ENCODE data around the gene FAM117B. TPM values are rescaled to one million over a fixed set of nuclear protein-coding genes. Genes with fewer than 3 reads are reported as not detected.
A peak's percentile ranks its signal among the peaks of the same experiment; 100 is the strongest.

Gene FAM117B
- polyA plus RNA-seq, 3 donors from 2014 or later: 2.2 to 4.7 (median 3.3) TPM

DNA sequence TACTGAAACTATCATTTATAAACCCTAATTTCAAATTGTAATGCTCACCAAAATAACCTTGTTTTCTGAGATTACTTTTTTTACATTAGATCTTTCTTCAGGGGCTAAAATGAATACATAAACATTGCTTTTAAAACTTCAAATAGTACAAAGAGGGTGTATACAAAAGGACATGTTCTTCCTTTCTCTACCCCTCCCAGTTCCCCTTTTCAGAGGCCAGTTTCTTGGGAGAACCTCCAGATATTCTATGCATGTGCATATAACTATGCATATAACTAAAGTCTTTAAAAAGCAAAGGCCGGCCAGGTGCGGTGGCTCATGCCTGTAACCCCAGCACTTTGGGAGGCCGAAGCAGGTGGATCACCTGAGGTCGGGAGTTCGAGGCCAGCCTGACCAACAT lies 10.6 kb upstream of the FAM117B start:
- H3K9me3 Mint-ChIP-seq: no peaks in the 10 kb centered on the region
- H3K4me3 Mint-ChIP-seq: no peak overlapping the region
- H3K4me1 Mint-ChIP-seq: no peaks in the 10 kb centered on the region
- peaks cover 0 to 3% (median 2%) of the 10 kb centered on the region in 3 donors for H3K27me3 Mint-ChIP-seq (ENCODE audit: low read depth in 3 of 3)
- no peaks in the 10 kb centered on the region for H3K36me3 Mint-ChIP-seq
- DNase-seq: no peak
- no peak overlapping the region for H3K27ac Mint-ChIP-seq

DNA sequence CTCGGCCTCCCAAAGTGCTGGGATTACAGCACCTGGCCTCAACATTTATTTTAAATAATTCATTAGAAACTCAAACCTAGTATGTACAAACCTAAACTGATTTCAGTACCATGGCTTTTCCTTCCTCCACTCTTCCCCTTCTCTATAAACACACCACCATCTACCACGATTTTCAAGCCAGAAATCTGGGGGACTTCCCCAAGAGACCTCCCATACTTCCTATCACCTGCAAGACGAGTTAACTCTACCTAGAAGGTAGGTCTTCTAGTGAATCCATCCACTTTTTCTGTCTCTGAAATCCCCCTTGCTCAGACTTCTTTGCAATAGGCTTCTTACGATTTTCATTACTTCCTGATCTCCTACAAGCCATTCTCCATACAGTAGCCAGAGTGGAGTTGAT lies 7.7 kb upstream of the FAM117B start:
- H3K27me3 Mint-ChIP-seq (ENCODE audit: low read depth in 3 of 3): peaks cover 0 to 3% (median 2%) of the 10 kb centered on the region in 3 donors
- no peak for DNase-seq
- no peak overlapping the region for H3K4me3 Mint-ChIP-seq
- H3K36me3 Mint-ChIP-seq: no peaks in the 10 kb centered on the region
- no peaks in the 10 kb centered on the region for H3K9me3 Mint-ChIP-seq
- H3K4me1 Mint-ChIP-seq: no peaks in the 10 kb centered on the region
- H3K27ac Mint-ChIP-seq: no peak overlapping the region

DNA sequence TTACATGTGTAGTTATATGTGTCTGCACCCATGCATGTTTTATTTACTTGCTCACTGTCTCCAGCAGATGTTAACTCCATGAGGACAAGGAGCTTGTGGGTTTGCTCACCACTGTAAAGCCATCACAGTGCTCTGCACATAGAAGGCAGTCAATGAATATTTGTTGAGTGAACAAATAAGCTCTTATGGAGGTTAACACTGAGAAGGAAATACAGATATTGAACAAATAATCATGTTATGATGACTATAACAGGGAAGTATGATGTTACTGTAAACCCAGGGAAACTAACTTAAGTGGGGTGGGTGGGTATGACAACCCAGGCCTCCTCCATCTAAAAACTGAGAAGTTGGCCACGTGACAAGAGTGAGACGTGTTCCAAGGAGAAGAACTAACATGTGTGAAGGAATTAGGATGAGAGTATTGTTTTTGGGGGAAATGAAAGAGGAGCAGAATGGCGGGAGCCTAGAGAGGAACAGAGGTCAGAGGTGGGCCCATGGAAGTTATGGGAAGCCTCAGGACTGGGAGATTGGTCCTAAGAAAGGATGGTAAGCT lies 6.0 kb upstream of the FAM117B start:
- Mint-ChIP-seq H3K4me3 (no peak overlapping the region), H3K27me3 (ENCODE audit: low read depth in 3 of 3) (no peaks in the 10 kb centered on the region), H3K36me3 (no peaks in the 10 kb centered on the region), H3K27ac (no peak overlapping the region), H3K9me3 (no peaks in the 10 kb centered on the region), H3K4me1 (peaks cover under 1 to 2% of the 10 kb centered on the region in 2 donors)
- DNase-seq: no peak

DNA sequence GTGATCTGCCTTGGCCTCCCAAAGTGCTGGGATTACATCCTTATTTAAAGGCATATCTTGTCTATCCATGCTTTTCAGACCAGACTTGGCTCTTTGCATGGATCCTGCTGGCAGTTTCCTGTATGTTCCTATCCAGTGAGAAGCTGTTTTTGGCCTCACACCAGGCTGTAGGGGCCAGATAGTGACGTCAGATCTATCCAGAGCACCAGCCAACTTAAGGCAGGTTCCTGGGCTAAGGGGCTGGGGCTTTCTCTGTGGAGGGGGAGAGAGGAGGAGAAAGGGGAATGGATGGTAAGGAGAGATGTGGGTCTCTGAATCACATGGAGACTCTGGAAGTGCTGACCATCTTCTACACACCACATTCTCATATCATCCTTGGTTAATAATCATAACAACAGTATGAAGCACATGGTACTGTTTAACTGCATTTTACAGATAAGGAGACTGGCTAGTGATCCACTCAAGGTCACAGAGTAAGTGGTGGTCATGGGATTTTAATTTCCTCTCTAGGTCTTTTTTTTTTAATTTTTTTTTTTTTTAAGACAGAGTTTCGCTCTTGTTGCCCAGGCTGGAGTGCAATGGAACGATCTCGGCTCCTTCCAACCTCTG lies 2.0 kb upstream of the FAM117B start:
- DNase-seq: no peak
- Mint-ChIP-seq H3K9me3 (no peaks in the 10 kb centered on the region), H3K27me3 (ENCODE audit: low read depth in 3 of 3) (peaks cover 5 to 8% (median 6%) of the 10 kb centered on the region in 3 donors), H3K4me1 (peaks cover 23 to 27% of the 10 kb centered on the region in 2 donors), H3K4me3 (peak overlapping the region in 2 of 5 donors; percentile 37 to 44), H3K36me3 (no peaks in the 10 kb centered on the region), H3K27ac (no peak overlapping the region)

DNA sequence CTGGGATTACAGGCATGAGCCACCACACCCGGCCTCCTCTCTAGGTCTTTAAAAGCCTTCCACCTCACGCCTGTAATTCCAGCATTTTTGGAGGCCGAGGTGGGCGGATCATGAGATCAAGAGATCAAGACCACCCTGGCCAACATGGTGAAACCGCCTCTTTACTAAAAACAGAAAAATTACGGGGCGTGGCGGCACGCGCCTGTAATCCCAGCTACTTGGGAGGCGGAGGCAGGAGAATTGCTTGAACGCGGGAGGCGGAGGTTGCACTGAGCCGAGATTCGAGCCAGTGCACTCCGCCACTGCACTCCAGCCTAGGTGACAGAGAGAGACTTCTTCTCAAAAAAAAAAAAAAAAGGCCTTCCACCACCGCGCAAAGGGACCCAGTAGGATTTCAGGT lies 1.3 kb upstream of the FAM117B start:
- no peaks in the 10 kb centered on the region for H3K9me3 Mint-ChIP-seq
- peaks cover 23 to 31% of the 10 kb centered on the region in 2 donors for H3K4me1 Mint-ChIP-seq
- H3K4me3 Mint-ChIP-seq: peak overlapping the region in 2 of 5 donors; percentile 31 to 96
- H3K27me3 Mint-ChIP-seq (ENCODE audit: low read depth in 3 of 3): peaks cover 5 to 8% (median 6%) of the 10 kb centered on the region in 3 donors
- peak overlapping the region in 1 of 6 donors; percentile 95 for H3K27ac Mint-ChIP-seq
- H3K36me3 Mint-ChIP-seq: no peaks in the 10 kb centered on the region
- no peak for DNase-seq

DNA sequence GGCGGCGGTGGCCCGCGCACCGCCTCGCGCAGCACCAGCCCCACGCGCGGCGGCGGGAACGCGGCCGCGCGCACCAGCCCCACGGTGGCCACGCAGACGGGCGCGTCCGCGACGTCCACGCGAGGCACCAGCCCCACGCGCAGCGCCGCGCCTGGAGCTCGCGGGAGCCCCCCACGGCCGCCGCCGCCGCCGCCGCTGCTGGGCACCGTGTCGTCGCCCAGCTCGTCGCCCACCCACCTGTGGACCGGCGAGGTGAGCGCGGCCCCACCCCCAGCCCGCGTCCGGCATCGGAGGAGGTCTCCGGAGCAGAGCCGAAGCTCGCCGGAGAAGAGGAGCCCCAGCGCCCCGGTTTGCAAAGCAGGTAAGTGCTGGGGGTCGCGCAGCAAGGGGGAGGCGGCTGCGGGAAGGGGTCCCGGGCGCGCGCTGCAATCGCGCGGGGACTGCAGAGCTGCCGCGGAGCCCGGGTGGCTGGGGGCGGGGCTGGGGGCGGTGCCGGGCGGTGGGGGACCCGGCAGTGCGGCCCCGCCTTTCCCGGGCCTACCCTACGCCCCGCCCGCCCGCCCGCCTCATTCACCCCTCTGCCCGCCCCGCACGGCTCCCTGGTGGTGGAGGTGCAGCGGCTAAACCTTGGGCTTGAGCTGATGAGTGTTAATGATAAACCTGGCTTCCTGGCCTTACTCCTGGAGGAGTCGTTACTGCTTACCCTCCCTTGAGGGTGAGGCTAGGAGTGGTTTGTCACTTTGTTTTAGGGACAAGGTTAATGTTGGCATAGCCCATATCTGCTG lies 851 bp downstream of the FAM117B start:
- Mint-ChIP-seq H3K27me3 (ENCODE audit: low read depth in 3 of 3) (peaks cover 5 to 8% (median 6%) of the 10 kb centered on the region in 3 donors), H3K27ac (peak overlapping the region; percentile 67 to 95 (median 88)), H3K4me1 (peaks cover 23 to 31% of the 10 kb centered on the region in 2 donors), H3K9me3 (no peaks in the 10 kb centered on the region), H3K4me3 (peak overlapping the region; percentile 81 to 96 (median 91)), H3K36me3 (no peaks in the 10 kb centered on the region)
- peak; percentile 69 to 77 (median 76) for DNase-seq

DNA sequence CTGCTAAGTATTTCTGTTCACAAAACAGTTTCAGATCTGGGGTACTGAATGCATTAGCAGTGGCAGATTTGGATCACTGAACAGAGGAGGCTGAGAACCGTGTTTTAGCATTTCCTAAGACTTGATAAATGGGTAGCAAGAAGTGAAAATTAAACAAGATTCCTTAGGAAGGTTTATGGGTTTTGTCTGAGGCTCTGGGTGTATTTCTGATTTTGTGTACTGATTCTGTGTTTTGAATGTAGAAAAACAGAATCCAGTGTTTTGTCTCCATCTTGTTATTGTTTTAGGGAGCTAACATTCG lies 1.4 kb downstream of the FAM117B start:
- H3K27ac Mint-ChIP-seq: peak overlapping the region; percentile 67 to 95 (median 88)
- H3K4me3 Mint-ChIP-seq: peak overlapping the region; percentile 80 to 91 (median 81)
- H3K4me1 Mint-ChIP-seq: peaks cover 26 to 35% of the 10 kb centered on the region in 2 donors
- no peaks in the 10 kb centered on the region for H3K9me3 Mint-ChIP-seq
- peaks cover 5 to 8% (median 6%) of the 10 kb centered on the region in 3 donors for H3K27me3 Mint-ChIP-seq (ENCODE audit: low read depth in 3 of 3)
- DNase-seq: no peak
- no peaks in the 10 kb centered on the region for H3K36me3 Mint-ChIP-seq

DNA sequence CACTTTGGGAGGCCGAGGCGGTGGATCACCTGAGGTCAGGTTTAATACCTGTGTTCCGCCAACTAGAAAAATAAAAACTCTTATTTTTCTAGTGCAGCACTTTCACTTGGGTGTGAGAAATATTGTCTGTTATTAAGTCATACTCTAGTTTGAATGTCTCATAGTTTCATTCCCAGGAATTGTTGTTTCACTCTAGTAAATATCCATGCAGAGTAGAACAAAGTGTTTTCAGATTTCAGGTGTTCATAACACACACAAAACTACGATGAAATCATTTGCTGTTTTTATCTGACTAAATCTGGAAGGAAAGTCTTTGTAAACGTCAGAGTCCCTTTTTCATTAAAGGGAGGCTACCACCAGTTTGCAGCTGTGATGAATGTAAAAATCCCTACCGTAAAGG lies 4.0 kb downstream of the FAM117B start:
- Mint-ChIP-seq H3K9me3 (no peaks in the 10 kb centered on the region), H3K36me3 (no peaks in the 10 kb centered on the region), H3K4me3 (no peak overlapping the region), H3K27me3 (ENCODE audit: low read depth in 3 of 3) (peaks cover 5 to 8% (median 7%) of the 10 kb centered on the region in 3 donors), H3K4me1 (peaks cover 28 to 36% of the 10 kb centered on the region in 2 donors), H3K27ac (no peak overlapping the region)
- DNase-seq: no peak

DNA sequence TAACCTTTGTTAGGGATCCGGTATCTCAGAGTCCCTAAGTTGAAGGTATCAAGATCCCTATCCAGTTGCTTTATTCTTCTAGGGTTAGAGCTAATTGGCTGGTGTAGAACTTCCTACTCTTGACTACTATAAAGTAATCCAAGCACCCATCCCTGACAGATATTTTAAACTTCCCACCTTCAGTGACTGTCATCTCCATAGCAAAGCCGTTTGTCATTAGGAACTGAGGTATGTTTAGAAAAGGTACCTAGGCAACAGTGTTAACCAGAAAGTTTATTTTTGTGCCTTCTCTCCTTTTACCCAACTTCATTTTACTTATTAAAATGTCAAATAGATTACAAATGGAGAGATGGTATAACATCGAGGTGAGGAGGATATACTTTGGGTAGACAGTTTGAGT lies 4.5 kb downstream of the FAM117B start:
- no peak for DNase-seq
- H3K27ac Mint-ChIP-seq: no peak overlapping the region
- H3K9me3 Mint-ChIP-seq: no peaks in the 10 kb centered on the region
- peaks cover 5 to 8% (median 7%) of the 10 kb centered on the region in 3 donors for H3K27me3 Mint-ChIP-seq (ENCODE audit: low read depth in 3 of 3)
- H3K4me1 Mint-ChIP-seq: peaks cover 26 to 31% of the 10 kb centered on the region in 2 donors
- H3K4me3 Mint-ChIP-seq: no peak overlapping the region
- no peaks in the 10 kb centered on the region for H3K36me3 Mint-ChIP-seq

DNA sequence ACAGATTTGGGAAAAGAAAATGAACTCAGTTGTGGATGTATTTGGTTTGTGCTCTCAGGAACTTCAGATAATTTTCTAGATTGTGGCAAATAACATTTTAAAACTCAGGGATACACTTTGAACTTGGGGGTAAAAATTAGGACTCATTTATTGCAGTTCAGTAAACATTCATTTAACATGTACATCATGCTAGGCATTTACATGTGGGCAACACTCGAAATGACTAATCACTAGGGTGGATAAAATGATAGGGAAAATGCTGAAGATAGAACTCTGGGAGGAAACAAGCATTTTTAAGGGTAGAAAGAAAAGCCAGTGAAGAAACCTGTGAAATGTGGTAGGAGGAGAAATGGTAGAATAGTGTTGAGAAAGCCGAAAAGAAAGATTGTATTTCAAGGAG lies 7.8 kb downstream of the FAM117B start:
- peaks cover 0 to 2% (median 0%) of the 10 kb centered on the region in 3 donors for H3K27me3 Mint-ChIP-seq (ENCODE audit: low read depth in 3 of 3)
- H3K36me3 Mint-ChIP-seq: no peaks in the 10 kb centered on the region
- no peaks in the 10 kb centered on the region for H3K9me3 Mint-ChIP-seq
- H3K27ac Mint-ChIP-seq: no peak overlapping the region
- no peak overlapping the region for H3K4me3 Mint-ChIP-seq
- DNase-seq: no peak
- peaks cover 12 to 15% of the 10 kb centered on the region in 2 donors for H3K4me1 Mint-ChIP-seq

DNA sequence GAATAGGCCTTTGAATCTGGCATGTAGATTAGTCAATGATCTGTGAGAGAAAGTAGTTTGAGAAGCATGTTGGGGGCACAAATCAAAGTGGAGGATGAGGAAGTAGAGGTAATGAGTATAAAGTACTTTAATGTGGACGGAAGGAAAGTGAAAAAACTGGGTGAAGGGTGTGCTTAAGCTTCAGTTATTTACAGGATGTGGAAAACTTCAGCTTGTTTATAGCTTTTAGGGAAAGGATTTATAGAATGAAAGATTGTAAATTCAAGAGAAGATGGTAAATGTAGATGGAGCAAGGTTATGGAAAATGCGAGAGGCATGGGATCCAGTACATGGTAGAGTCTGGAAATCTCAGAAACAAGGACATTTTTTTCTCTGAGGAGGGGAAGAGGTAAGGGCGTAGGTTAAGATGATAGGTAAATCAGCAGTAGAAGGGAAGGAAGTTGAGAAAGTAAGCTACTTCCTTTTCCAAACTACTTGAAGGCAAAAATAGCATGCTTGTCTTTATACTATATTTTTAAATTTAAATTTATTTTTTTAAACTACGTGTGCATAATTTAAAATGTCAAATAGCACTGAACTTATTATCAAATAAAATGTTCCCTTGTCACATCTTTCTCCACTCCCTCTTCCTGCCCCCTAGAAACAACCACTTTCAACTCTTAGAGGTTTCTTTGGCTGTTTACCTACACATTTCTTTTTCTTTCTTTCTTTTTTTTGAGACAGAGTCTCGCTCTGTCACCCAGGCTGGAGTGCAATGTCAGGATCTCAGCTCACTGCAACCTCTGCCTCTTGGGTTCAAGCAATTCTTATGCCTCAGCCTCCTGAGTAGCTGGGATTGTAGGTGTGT lies 8.5 kb downstream of the FAM117B start:
- Mint-ChIP-seq H3K27me3 (ENCODE audit: low read depth in 3 of 3) (peaks cover 0 to 4% (median 0%) of the 10 kb centered on the region in 3 donors), H3K9me3 (no peaks in the 10 kb centered on the region), H3K4me3 (peak overlapping the region in 4 of 5 donors; percentile 14 to 43 (median 31)), H3K36me3 (no peaks in the 10 kb centered on the region), H3K4me1 (peaks cover 11 to 13% of the 10 kb centered on the region in 2 donors), H3K27ac (peak overlapping the region in 4 of 6 donors; percentile 69 to 89 (median 80))
- peak in 2 of 3 donors; percentile 8 to 13 for DNase-seq

DNA sequence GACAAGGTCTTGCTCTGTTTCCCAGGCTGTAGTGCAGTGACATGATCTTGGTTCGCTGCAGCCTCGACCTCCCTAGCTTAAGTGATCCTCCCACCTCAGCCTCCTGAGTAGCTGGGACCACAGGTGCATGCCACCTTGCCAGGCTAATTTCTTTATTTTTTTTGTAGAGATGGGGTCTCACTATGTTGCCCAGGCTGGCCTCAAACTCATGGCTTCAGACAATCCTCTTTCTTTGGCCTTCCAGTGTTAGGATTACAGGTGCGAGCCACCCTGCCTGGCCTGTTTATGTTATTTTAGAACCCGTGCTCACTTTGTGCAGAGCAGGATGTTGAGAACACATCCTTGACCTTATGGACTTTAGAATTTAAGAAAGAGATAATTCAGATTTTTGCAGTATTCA lies 17.4 kb downstream of the FAM117B start:
- no peak for DNase-seq
- no peak overlapping the region for H3K4me3 Mint-ChIP-seq
- no peak overlapping the region for H3K27ac Mint-ChIP-seq
- H3K27me3 Mint-ChIP-seq (ENCODE audit: low read depth in 3 of 3): peaks cover 4 to 8% (median 6%) of the 10 kb centered on the region in 3 donors
- H3K36me3 Mint-ChIP-seq: peaks cover 0 to 3% (median 0%) of the 10 kb centered on the region in 3 donors
- H3K4me1 Mint-ChIP-seq: peaks cover 15 to 30% of the 10 kb centered on the region in 2 donors
- H3K9me3 Mint-ChIP-seq: no peaks in the 10 kb centered on the region

DNA sequence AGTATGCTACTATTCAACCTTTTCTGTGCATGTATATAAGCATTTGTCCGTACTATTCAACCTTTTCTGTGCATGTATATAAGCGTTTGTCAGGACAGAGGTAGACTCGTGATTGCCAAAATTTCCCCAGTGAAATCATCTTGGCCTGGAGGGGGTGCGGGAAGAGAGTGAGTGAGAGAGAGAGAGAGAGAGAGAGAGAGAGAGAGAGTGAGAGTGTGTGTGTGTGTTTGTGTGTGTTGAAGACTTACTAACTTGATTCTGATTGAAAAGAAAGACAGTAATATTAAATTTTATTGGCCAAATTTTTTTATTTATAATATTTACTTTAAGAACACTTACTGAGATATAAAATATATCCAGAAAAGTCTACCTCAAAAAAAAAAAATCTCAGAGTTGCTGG lies 19.1 kb downstream of the FAM117B start:
- peaks cover 4 to 7% (median 6%) of the 10 kb centered on the region in 3 donors for H3K27me3 Mint-ChIP-seq (ENCODE audit: low read depth in 3 of 3)
- H3K9me3 Mint-ChIP-seq: no peaks in the 10 kb centered on the region
- H3K27ac Mint-ChIP-seq: no peak overlapping the region
- DNase-seq: no peak
- peaks cover 15 to 32% of the 10 kb centered on the region in 2 donors for H3K4me1 Mint-ChIP-seq
- H3K36me3 Mint-ChIP-seq: peaks cover 0 to 3% (median 0%) of the 10 kb centered on the region in 3 donors
- H3K4me3 Mint-ChIP-seq: no peak overlapping the region
